ENCODE results near the gene FXYD1. TPM values are rescaled to one million over a fixed set of nuclear protein-coding genes. Genes with fewer than 3 reads are reported as not detected.

The FXYD1 gene
- total and polyA plus RNA-seq, 4 donors: 5.7 to 37.6 (median 22.7) TPM

GRCh38 chr19:35140207-35140961 lies 1.8 kb downstream of the FXYD1 start:
- H3K9ac ChIP-seq (ENCODE audit: insufficient read depth in 1 of 2, low read length in 2 of 2): peak overlapping the region in 1 of 2 donors; percentile 25
- ATAC-seq (ENCODE audit: insufficient read depth, low FRiP score) (no peak), DNase-seq (no peak)
- H3K27me3 ChIP-seq (ENCODE audit: control insufficient read depth in 3 of 3, insufficient read depth in 3 of 3, low read length in 2 of 3): peaks cover 0 to 12% (median 2%) of the 10 kb centered on the region in 3 donors
- 58 to 73% methylated on average over 12 of the region's 12 CpGs for WGBS, 2 donors
- H3K36me3 ChIP-seq (ENCODE audit: control insufficient read depth in 4 of 4, insufficient read depth in 4 of 4, low read length in 4 of 4): peaks cover 0 to 3% (median 0%) of the 10 kb centered on the region in 4 donors
- peak overlapping the region; percentile 67 to 87 for H3K27ac ChIP-seq (ENCODE audit: low read depth in 1 of 2, low read length in 1 of 2)
- H3K4me1 ChIP-seq (ENCODE audit: control insufficient read depth in 5 of 5, insufficient read depth in 5 of 5, low read length in 5 of 5): peaks cover 5 to 46% (median 14%) of the 10 kb centered on the region in 5 donors
- no peaks in the 10 kb centered on the region for H3K9me3 ChIP-seq (ENCODE audit: control insufficient read depth in 4 of 4, insufficient read depth in 3 of 4, low read length in 3 of 4)
- no peak for TF ChIP-seq CTCF (IDR thresholded peaks at IDR 0.05; ENCODE audit: control extremely low read depth, extremely low read depth)
- H3K4me3 ChIP-seq: peak overlapping the region; percentile 21

GRCh38 chr19:35140962-35141836 lies 2.6 kb downstream of the FXYD1 start:
- peak; percentile 61 to 87 (median 70) for DNase-seq
- Histone ChIP-seq H3K9ac (ENCODE audit: insufficient read depth in 1 of 2, low read length in 2 of 2) (no peak overlapping the region), H3K27ac (ENCODE audit: low read depth in 1 of 2, low read length in 1 of 2) (peak overlapping the region; percentile 34 to 87), H3K4me3 (peak overlapping the region; percentile 21), H3K9me3 (ENCODE audit: control insufficient read depth in 4 of 4, insufficient read depth in 3 of 4, low read length in 3 of 4) (no peaks in the 10 kb centered on the region), H3K27me3 (ENCODE audit: control insufficient read depth in 3 of 3, insufficient read depth in 3 of 3, low read length in 2 of 3) (peaks cover 0 to 12% (median 2%) of the 10 kb centered on the region in 3 donors), H3K4me1 (ENCODE audit: control insufficient read depth in 5 of 5, insufficient read depth in 5 of 5, low read length in 5 of 5) (peaks cover 5 to 42% (median 13%) of the 10 kb centered on the region in 5 donors), H3K36me3 (ENCODE audit: control insufficient read depth in 4 of 4, insufficient read depth in 4 of 4, low read length in 4 of 4) (peaks cover 0 to 3% (median 0%) of the 10 kb centered on the region in 4 donors)
- peak; percentile 84 for ATAC-seq (ENCODE audit: insufficient read depth, low FRiP score)
- peak; percentile 14 for TF ChIP-seq CTCF (IDR thresholded peaks at IDR 0.05; ENCODE audit: control extremely low read depth, extremely low read depth)
- WGBS, 2 donors: 2 to 5% methylated on average over 46 to 48 of the region's 48 CpGs

GRCh38 chr19:35141837-35142605 lies 3.4 kb downstream of the FXYD1 start:
- Histone ChIP-seq H3K9me3 (ENCODE audit: control insufficient read depth in 4 of 4, insufficient read depth in 3 of 4, low read length in 3 of 4) (no peaks in the 10 kb centered on the region), H3K27me3 (ENCODE audit: control insufficient read depth in 3 of 3, insufficient read depth in 3 of 3, low read length in 2 of 3) (peaks cover 0 to 12% (median 2%) of the 10 kb centered on the region in 3 donors), H3K9ac (ENCODE audit: insufficient read depth in 1 of 2, low read length in 2 of 2) (no peak overlapping the region), H3K27ac (ENCODE audit: low read depth in 1 of 2, low read length in 1 of 2) (no peak overlapping the region), H3K4me3 (no peak overlapping the region), H3K36me3 (ENCODE audit: control insufficient read depth in 4 of 4, insufficient read depth in 4 of 4, low read length in 4 of 4) (peaks cover 0 to 3% (median 0%) of the 10 kb centered on the region in 4 donors), H3K4me1 (ENCODE audit: control insufficient read depth in 5 of 5, insufficient read depth in 5 of 5, low read length in 5 of 5) (peaks cover 5 to 42% (median 12%) of the 10 kb centered on the region in 5 donors)
- ATAC-seq (ENCODE audit: insufficient read depth, low FRiP score) (no peak), DNase-seq (peak in 2 of 3 donors; percentile 27 to 39)
- no peak for TF ChIP-seq CTCF (IDR thresholded peaks at IDR 0.05; ENCODE audit: control extremely low read depth, extremely low read depth)
- WGBS, 2 donors: 14 to 21% methylated on average over 21 of the region's 21 CpGs

Data from lung (tissue), 12 donors.